ENCODE data around the gene GUCA1C. TPM values are rescaled to one million over a fixed set of nuclear protein-coding genes. Genes with fewer than 3 reads are reported as not detected.

The GUCA1C gene
- total and polyA plus RNA-seq, 2 donors (not counting 3 experiments of a cell fraction or from before 2014, with no cell fraction given) = not detected

- Histone ChIP-seq H3K4me3 (replicated peaks in 1 of 3; ENCODE audit: insufficient read depth in 1 of 3, low read depth in 1 of 3, low read length in 3 of 3) (no peak overlapping the region), H3K9me3 (replicated peaks; ENCODE audit: control insufficient read depth, insufficient read depth, low read length) (no peaks in the 10 kb centered on the region), H2AFZ (ENCODE audit: low read depth, low read length) (no peak overlapping the region), H3K79me2 (ENCODE audit: control insufficient read depth, insufficient read depth, low read length) (no peaks in the 10 kb centered on the region), H3K9ac (replicated peaks; ENCODE audit: extremely low read depth, insufficient read depth, low read length) (no peak overlapping the region), H3K4me2 (ENCODE audit: insufficient read depth, low read length) (no peak overlapping the region), H3K36me3 (ENCODE audit: control insufficient read depth in 2 of 2, extremely low read depth in 1 of 2, insufficient read depth in 2 of 2, low read length in 2 of 2) (no peaks in the 10 kb centered on the region), H4K20me1 (replicated peaks; ENCODE audit: control insufficient read depth, extremely low read depth, insufficient read depth, low read length) (no peaks in the 10 kb centered on the region), H3K9me1 (replicated peaks; ENCODE audit: control insufficient read depth, extremely low read depth, insufficient read depth, low read length) (no peaks in the 10 kb centered on the region), H3K27me3 (ENCODE audit: control insufficient read depth in 2 of 2, insufficient read depth in 2 of 2, low read length in 2 of 2) (no peaks in the 10 kb centered on the region), H3K27ac (ENCODE audit: insufficient read depth, low read depth, low read length) (no peak overlapping the region), H3K4me1 (ENCODE audit: control insufficient read depth, extremely low read depth, insufficient read depth, low read length) (no peaks in the 10 kb centered on the region)
- POLR2A ChIA-PET = no interaction called here
- FAIRE-seq (no peak), DNase-seq (ENCODE audit: low read depth, low spot score) (no peak)
- TF ChIP-seq MAX (IDR thresholded peaks at IDR 0.05; ENCODE audit: insufficient read depth, insufficient read length) (no peak), POLR2A (IDR thresholded peaks at IDR 0.05; ENCODE audit: low read depth, low read length) (no peak), MYC (IDR thresholded peaks at IDR 0.05; ENCODE audit: low read depth, low read length) (no peak), POLR2AphosphoS5 (IDR thresholded peaks at IDR 0.05; ENCODE audit: insufficient read depth, low read depth, low read length) (no peak), CTCF (IDR thresholded peaks at IDR 0.05; ENCODE audit: extremely low read depth in 1 of 2, insufficient read depth in 1 of 2, low read depth in 1 of 2, low read length in 2 of 2) (no peak), GATA2 (IDR thresholded peaks at IDR 0.05; ENCODE audit: insufficient read depth, insufficient read length, low read depth, low read length) (no peak), JUN (IDR thresholded peaks at IDR 0.05; ENCODE audit: borderline replicate concordance, insufficient read depth, insufficient read length, low read depth) (no peak), FOS (IDR thresholded peaks at IDR 0.05; ENCODE audit: borderline replicate concordance, insufficient read depth, low read length) (no peak), EZH2 (IDR thresholded peaks at IDR 0.05; ENCODE audit: borderline replicate concordance, low read depth, low read length, severe bottlenecking) (no peak)
- dilution Hi-C loops (cut with MboI; ENCODE audit: extremely low pct_ligation_motif_present, low sequenced_read_pairs) (no loop called here), intact Hi-C loops (cut with micrococcal nuclease) (no loop called here)
- CTCF ChIA-PET = no interaction called here
- BruUV-seq (replicated peaks) = no TSS peak
Measured at GRCh38 chr3:108863799-108864135, 89.9 kb downstream of the GUCA1C start.
